ENCODE results near the gene ELP1. TPM values are rescaled to one million over a fixed set of nuclear protein-coding genes. Genes with fewer than 3 reads are reported as not detected.

Gene ELP1
- polyA plus RNA-seq, 1 donor (not counting 4 experiments of a cell fraction or from before 2014, with no cell fraction given), result 49.6 TPM

- Histone ChIP-seq H3K27me3 (ENCODE audit: control insufficient read depth, extremely low read depth, insufficient read depth, low read length) (no peaks in the 10 kb centered on the region), H3K79me2 (ENCODE audit: control insufficient read depth, insufficient read depth, low read length) (no peaks in the 10 kb centered on the region), H3K4me1 (ENCODE audit: control insufficient read depth, extremely low read depth, insufficient read depth, low read length) (no peaks in the 10 kb centered on the region), H3K9ac (ENCODE audit: control insufficient read depth, extremely low read depth, insufficient read depth, low read length) (no peak overlapping the region), H3K36me3 (ENCODE audit: control insufficient read depth in 2 of 2, extremely low read depth in 1 of 2, insufficient read depth in 2 of 2, low read length in 2 of 2) (peaks cover 0 to 6% of the 10 kb centered on the region in 2 experiments), H3K9me3 (ENCODE audit: control insufficient read depth, low read depth, low read length) (no peaks in the 10 kb centered on the region), H3K9me1 (ENCODE audit: control insufficient read depth, extremely low read depth, insufficient read depth, low read length) (no peaks in the 10 kb centered on the region), H3K27ac (ENCODE audit: control insufficient read depth, insufficient read depth, low read length) (no peak overlapping the region), H2AFZ (ENCODE audit: control insufficient read depth, low read length) (no peak overlapping the region), H3K4me2 (ENCODE audit: control insufficient read depth, extremely low read depth, insufficient read depth, low read depth, low read length) (no peak overlapping the region), H4K20me1 (ENCODE audit: control insufficient read depth, extremely low read depth, insufficient read depth, low read length) (no peaks in the 10 kb centered on the region), H3K4me3 (ENCODE audit: control insufficient read depth in 2 of 3, extremely low read depth in 1 of 3, insufficient read depth in 2 of 3, low read depth in 1 of 3, low read length in 3 of 3) (no peak overlapping the region)
- dilution Hi-C loops (cut with MboI; ENCODE audit: extremely low pct_ligation_motif_present, low sequenced_read_pairs), result no loop called here
- TF ChIP-seq CTCF (optimal IDR thresholded peaks at IDR 0.05 in 1 of 3, IDR thresholded peaks at IDR 0.05 in 1 of 3, conservative IDR thresholded peaks at IDR 0.05 in 1 of 3; ENCODE audit: extremely low read depth in 1 of 3, insufficient read depth in 2 of 3, low read length in 3 of 3) (peak in 2 of 3 experiments; percentile 40 to 50), EZH2 (IDR thresholded peaks at IDR 0.05; ENCODE audit: low read length) (no peak)
- DNase-seq (ENCODE audit: low read depth, low spot score), result no peak
- FAIRE-seq, result no peak
Measured at GRCh38 chr9:108953983-108954574, 20.2 kb upstream of the ELP1 start.

- H3K4me2 ChIP-seq (ENCODE audit: control insufficient read depth, extremely low read depth, insufficient read depth, low read depth, low read length), result no peak overlapping the region
- H3K27me3 ChIP-seq (ENCODE audit: control insufficient read depth, extremely low read depth, insufficient read depth, low read length), result no peaks in the 10 kb centered on the region
- no peaks in the 10 kb centered on the region for H3K9me1 ChIP-seq (ENCODE audit: control insufficient read depth, extremely low read depth, insufficient read depth, low read length)
- H3K79me2 ChIP-seq (ENCODE audit: control insufficient read depth, insufficient read depth, low read length), result no peaks in the 10 kb centered on the region
- H3K4me1 ChIP-seq (ENCODE audit: control insufficient read depth, extremely low read depth, insufficient read depth, low read length), result no peaks in the 10 kb centered on the region
- dilution Hi-C loops (cut with MboI; ENCODE audit: extremely low pct_ligation_motif_present, low sequenced_read_pairs), result no loop called here
- H3K4me3 ChIP-seq (ENCODE audit: control insufficient read depth in 2 of 3, extremely low read depth in 1 of 3, insufficient read depth in 2 of 3, low read depth in 1 of 3, low read length in 3 of 3), result no peak overlapping the region
- DNase-seq (ENCODE audit: low read depth, low spot score) (no peak), FAIRE-seq (peak; percentile 26)
- H3K27ac ChIP-seq (ENCODE audit: control insufficient read depth, insufficient read depth, low read length), result no peak overlapping the region
- H3K9me3 ChIP-seq (ENCODE audit: control insufficient read depth, low read depth, low read length), result no peaks in the 10 kb centered on the region
- no peaks in the 10 kb centered on the region for H4K20me1 ChIP-seq (ENCODE audit: control insufficient read depth, extremely low read depth, insufficient read depth, low read length)
- no peak overlapping the region for H3K9ac ChIP-seq (ENCODE audit: control insufficient read depth, extremely low read depth, insufficient read depth, low read length)
- TF ChIP-seq EZH2 (IDR thresholded peaks at IDR 0.05; ENCODE audit: low read length) (no peak), CTCF (optimal IDR thresholded peaks at IDR 0.05 in 1 of 3, IDR thresholded peaks at IDR 0.05 in 1 of 3, conservative IDR thresholded peaks at IDR 0.05 in 1 of 3; ENCODE audit: extremely low read depth in 1 of 3, insufficient read depth in 2 of 3, low read length in 3 of 3) (no peak)
- H2AFZ ChIP-seq (ENCODE audit: control insufficient read depth, low read length), result no peak overlapping the region
- H3K36me3 ChIP-seq (ENCODE audit: control insufficient read depth in 2 of 2, extremely low read depth in 1 of 2, insufficient read depth in 2 of 2, low read length in 2 of 2), result peaks cover 0 to 6% of the 10 kb centered on the region in 2 experiments
Measured at GRCh38 chr9:108951578-108951977, 17.7 kb upstream of the ELP1 start.
